Astrocyte (in vitro differentiated cells and primary cell): ENCODE results near the gene EVPLL. TPM values are rescaled to one million over a fixed set of nuclear protein-coding genes. Genes with fewer than 3 reads are reported as not detected.
"Not testable (repeated sequence)": the region's sequence is repeated elsewhere in the genome, so short reads cannot be mapped to it uniquely, and the experiment has no call there.

Experiments
- DNase-seq: peaks from one replicate; pipeline ENCODE4 v3.0.0-alpha.2; 2010; ENCODE audit warnings: low read depth
- FAIRE-seq: peaks from 2 replicates; lab custom pipeline; 2011; peaks lifted over from hg19 to GRCh38; lab: Jason Lieb, UNC
- H2AFZ ChIP-seq: 2 replicates; pipeline ENCODE4 v1.6.0; 2012; ENCODE audit warnings: low read depth, low read length, inconsistent platforms
- H3K27ac ChIP-seq: 2 replicates; pipeline ENCODE4 v1.5.1; 2011; ENCODE audit warnings: low read depth, low read length, inconsistent platforms
- H3K27me3 ChIP-seq: 2 replicates; pipeline ENCODE4 v1.6.0; 2011; ENCODE audit warnings: low read length, inconsistent platforms; ENCODE audit not compliant: insufficient read depth
- H3K36me3 ChIP-seq: 2 replicates; pipeline ENCODE4 v1.5.1; 2011; ENCODE audit warnings: low read length, inconsistent platforms; ENCODE audit not compliant: insufficient read depth
- H3K4me1 ChIP-seq: 2 replicates; pipeline ENCODE4 v1.5.1; 2011; ENCODE audit warnings: low read length, inconsistent platforms; ENCODE audit not compliant: insufficient read depth
- H3K4me2 ChIP-seq: 2 replicates; pipeline ENCODE4 v1.6.0; 2012; ENCODE audit warnings: low read length, inconsistent platforms
- H3K4me3 ChIP-seq: 2 replicates; pipeline ENCODE4 v1.5.1; 2011; ENCODE audit warnings: low read depth, mild to moderate bottlenecking, low read length, inconsistent platforms; ENCODE audit not compliant: insufficient read depth
- H3K79me2 ChIP-seq: 2 replicates; pipeline ENCODE4 v1.6.0; 2012; ENCODE audit warnings: mild to moderate bottlenecking, low read length, inconsistent platforms; ENCODE audit not compliant: insufficient read depth
- H3K9ac ChIP-seq: 2 replicates; pipeline ENCODE4 v1.6.0; 2012; ENCODE audit warnings: mild to moderate bottlenecking, low read length, inconsistent platforms
- H3K9me3 ChIP-seq: 2 replicates; pipeline ENCODE4 v1.5.1; 2012; ENCODE audit warnings: low read depth, mild to moderate bottlenecking, low read length, inconsistent platforms; ENCODE audit not compliant: insufficient read depth
- H4K20me1 ChIP-seq: 2 replicates; pipeline ENCODE4 v1.6.0; 2012; ENCODE audit warnings: low read length, inconsistent platforms; ENCODE audit not compliant: insufficient read depth
- H3K27ac Mint-ChIP-seq: one replicate; pipeline ENCODE4 v1.8.0; 2021; ENCODE audit warnings: mild to moderate bottlenecking, mixed read lengths; ENCODE audit not compliant: unreplicated experiment
- H3K27me3 Mint-ChIP-seq: one replicate; pipeline ENCODE4 v1.8.0; 2021; ENCODE audit warnings: low read depth, mixed read lengths; ENCODE audit not compliant: unreplicated experiment
- H3K36me3 Mint-ChIP-seq: one replicate; pipeline ENCODE4 v1.8.0; 2021; ENCODE audit warnings: low read depth, mixed read lengths; ENCODE audit not compliant: unreplicated experiment
- H3K4me1 Mint-ChIP-seq: one replicate; pipeline ENCODE4 v1.8.0; 2021; ENCODE audit warnings: low read depth, mixed read lengths; ENCODE audit not compliant: unreplicated experiment
- H3K4me3 Mint-ChIP-seq: one replicate; pipeline ENCODE4 v1.8.0; 2021; ENCODE audit warnings: mild to moderate bottlenecking, moderate library complexity, mixed read lengths; ENCODE audit not compliant: unreplicated experiment
- H3K9me3 Mint-ChIP-seq: one replicate; pipeline ENCODE4 v1.8.0; 2021; ENCODE audit warnings: mild to moderate bottlenecking, mixed read lengths; ENCODE audit not compliant: unreplicated experiment
- total RNA-seq: library from RNA; stranded (reverse); gene quantifications from 2 replicates; pipeline ENCODE4 v1.2.1, GENCODE V29; 2021

Gene EVPLL
- total RNA-seq, 1 donor from 2014 or later: not detected

DNA sequence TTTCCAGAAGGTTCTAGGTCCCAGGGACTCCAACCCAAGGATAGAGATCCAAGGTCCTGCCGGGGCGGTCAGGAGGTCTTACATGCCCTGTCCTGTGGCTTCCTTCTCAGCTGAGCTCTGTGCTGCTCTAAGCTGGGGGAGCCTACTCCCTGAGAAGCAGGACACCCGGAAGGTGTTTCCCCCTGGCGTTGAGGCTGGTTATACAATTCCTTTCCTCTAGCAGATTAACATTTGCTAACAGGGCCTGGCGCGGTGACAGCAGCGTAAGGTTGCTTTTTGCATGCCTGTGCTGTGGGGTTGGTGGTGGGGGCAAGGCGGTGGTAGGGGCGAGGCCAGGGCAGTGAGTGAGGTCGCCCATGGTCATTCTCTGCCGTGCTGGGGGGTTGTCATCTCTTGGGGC, 43.9 kb downstream of the EVPLL start:
- not testable (repeated sequence) for H3K4me1 Mint-ChIP-seq, H3K27ac Mint-ChIP-seq, H3K79me2 ChIP-seq, FAIRE-seq, H3K36me3 Mint-ChIP-seq, H3K36me3 ChIP-seq, H3K4me3 ChIP-seq, H3K27me3 Mint-ChIP-seq, H3K9ac ChIP-seq, H3K9me3 Mint-ChIP-seq, H3K4me1 ChIP-seq, DNase-seq, H3K9me3 ChIP-seq, H2AFZ ChIP-seq, H4K20me1 ChIP-seq, H3K4me3 Mint-ChIP-seq, H3K27me3 ChIP-seq, H3K27ac ChIP-seq, H3K4me2 ChIP-seq

DNA sequence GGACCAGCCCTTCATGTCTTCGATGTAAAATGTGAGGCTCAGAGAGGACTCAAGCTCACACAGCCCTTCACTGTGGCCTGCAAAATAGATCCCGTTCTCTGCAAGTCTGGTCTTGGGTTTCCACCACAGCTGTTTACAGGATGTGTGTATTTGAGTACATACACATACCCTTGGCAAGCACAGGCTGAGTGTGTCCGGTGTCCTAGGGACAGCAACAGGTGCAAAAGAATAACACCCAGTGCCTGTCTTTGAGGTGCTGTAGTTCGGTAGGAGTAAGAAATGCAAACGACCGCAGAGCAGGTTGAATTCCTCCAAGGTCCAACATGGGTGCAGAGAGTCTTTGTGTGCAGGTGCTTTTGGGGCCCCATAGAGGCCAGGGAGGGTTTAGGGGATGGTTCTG, 44.9 kb downstream of the EVPLL start:
- not testable (repeated sequence) for H3K36me3 ChIP-seq, H3K9ac ChIP-seq, DNase-seq, H3K4me2 ChIP-seq, H3K9me3 Mint-ChIP-seq, H3K79me2 ChIP-seq, H4K20me1 ChIP-seq, H3K36me3 Mint-ChIP-seq, H3K4me3 ChIP-seq, H3K27ac ChIP-seq, FAIRE-seq, H2AFZ ChIP-seq, H3K4me1 Mint-ChIP-seq, H3K27me3 ChIP-seq, H3K27me3 Mint-ChIP-seq, H3K9me3 ChIP-seq, H3K27ac Mint-ChIP-seq, H3K4me1 ChIP-seq, H3K4me3 Mint-ChIP-seq

DNA sequence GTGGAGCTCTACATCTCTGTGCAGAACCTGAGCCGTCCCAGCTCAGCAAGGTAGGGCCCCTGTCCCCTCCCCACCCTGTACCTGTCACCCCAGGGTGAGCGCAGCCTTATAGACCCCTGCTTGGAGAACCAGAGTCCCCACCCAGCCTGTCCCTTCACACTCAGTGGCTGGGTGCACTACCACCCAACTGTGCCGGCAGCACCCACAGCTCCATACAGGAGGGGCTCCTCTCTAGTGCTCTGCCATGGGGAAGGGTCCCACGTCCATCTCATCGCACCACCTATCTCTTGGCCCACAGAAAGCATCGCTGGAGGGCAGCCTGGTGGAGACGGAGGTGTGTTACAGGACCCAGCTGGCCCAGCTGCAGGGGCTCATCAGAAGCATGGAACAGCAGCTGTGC, 45.4 kb downstream of the EVPLL start:
- H3K9ac ChIP-seq, H3K4me3 ChIP-seq, H3K4me2 ChIP-seq, H3K27me3 ChIP-seq, H3K4me1 ChIP-seq, H3K27ac Mint-ChIP-seq, H3K9me3 ChIP-seq, H4K20me1 ChIP-seq, H3K36me3 Mint-ChIP-seq, H3K9me3 Mint-ChIP-seq, H3K27ac ChIP-seq, DNase-seq, FAIRE-seq, H3K36me3 ChIP-seq, H3K4me3 Mint-ChIP-seq, H3K79me2 ChIP-seq, H3K27me3 Mint-ChIP-seq, H2AFZ ChIP-seq, H3K4me1 Mint-ChIP-seq: not testable (repeated sequence)

DNA sequence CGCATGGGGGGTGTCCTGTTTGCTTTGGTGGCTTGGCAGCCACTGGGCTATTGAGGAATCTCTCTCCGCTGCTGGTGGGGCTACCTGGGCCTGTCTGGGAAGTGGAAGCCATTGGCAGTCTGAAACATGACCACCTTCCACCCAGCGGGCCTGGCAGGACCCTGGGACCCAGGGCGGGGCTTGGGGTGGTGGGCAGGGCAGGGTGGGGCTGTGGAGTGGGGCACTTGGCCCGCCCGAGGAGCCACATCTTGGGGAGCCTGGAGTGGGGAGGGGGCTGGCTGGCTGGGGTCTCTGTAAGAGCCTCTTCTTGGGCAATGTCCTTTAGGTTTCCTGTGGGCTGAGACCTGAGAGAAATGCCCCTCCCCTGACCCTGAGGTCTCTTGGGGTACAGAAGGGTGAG, 48.0 kb downstream of the EVPLL start:
- not testable (repeated sequence) for H3K27ac Mint-ChIP-seq, H3K36me3 Mint-ChIP-seq, H4K20me1 ChIP-seq, H3K27ac ChIP-seq, H3K9me3 Mint-ChIP-seq, FAIRE-seq, H3K4me1 ChIP-seq, H2AFZ ChIP-seq, DNase-seq, H3K9ac ChIP-seq, H3K4me1 Mint-ChIP-seq, H3K27me3 ChIP-seq, H3K27me3 Mint-ChIP-seq, H3K36me3 ChIP-seq, H3K4me3 Mint-ChIP-seq, H3K79me2 ChIP-seq, H3K4me2 ChIP-seq, H3K9me3 ChIP-seq, H3K4me3 ChIP-seq

DNA sequence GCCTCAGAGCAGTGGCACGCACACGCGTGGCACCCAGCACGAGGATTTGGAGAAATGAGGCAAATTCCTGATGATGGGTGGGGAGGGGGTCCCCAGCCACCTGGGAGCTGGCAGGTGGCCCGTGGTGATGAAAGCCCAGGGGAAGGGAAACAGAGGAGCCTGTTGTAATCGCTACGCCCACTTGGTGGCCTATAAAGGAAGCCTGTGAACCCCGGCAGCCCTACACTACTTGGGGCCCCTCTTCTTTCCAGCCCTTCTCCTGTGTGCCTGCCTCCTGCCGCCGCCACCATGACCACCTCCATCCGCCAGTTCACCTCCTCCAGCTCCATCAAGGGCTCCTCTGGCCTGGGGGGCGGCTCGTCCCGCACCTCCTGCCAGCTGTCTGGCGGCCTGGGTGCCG, 49.1 kb downstream of the EVPLL start:
- not testable (repeated sequence) for H3K4me1 ChIP-seq, H3K27ac Mint-ChIP-seq, FAIRE-seq, H3K4me3 Mint-ChIP-seq, DNase-seq, H3K79me2 ChIP-seq, H3K4me3 ChIP-seq, H3K4me2 ChIP-seq, H2AFZ ChIP-seq, H3K9me3 ChIP-seq, H3K36me3 Mint-ChIP-seq, H3K9ac ChIP-seq, H4K20me1 ChIP-seq, H3K27me3 Mint-ChIP-seq, H3K27ac ChIP-seq, H3K27me3 ChIP-seq, H3K9me3 Mint-ChIP-seq, H3K4me1 Mint-ChIP-seq, H3K36me3 ChIP-seq

DNA sequence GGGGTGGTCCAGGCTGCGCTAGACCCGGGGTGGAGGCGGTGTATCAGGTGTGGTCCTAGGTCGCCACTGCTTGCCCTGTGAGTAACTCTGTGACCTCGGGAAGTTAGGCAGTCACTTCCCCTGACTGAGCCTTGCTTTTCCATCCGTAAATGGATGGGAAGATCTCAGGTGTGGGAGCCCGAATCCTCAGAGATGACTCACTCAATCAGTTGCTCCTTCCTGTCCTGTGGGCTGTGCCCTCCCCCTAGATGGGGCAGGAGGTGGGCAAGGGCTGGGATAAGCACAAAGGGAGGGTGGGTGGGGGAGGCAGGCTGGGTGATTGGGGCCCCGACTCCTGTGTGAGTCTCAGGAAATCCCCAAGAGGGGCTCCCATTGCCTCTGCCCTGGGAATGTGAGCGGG, 54.6 kb downstream of the EVPLL start:
- H4K20me1 ChIP-seq, H3K9me3 ChIP-seq, H3K27me3 Mint-ChIP-seq, H3K9ac ChIP-seq, H3K36me3 ChIP-seq, DNase-seq, H3K4me1 Mint-ChIP-seq, H3K79me2 ChIP-seq, H3K4me3 Mint-ChIP-seq, H3K27ac ChIP-seq, H3K4me3 ChIP-seq, H3K4me2 ChIP-seq, H2AFZ ChIP-seq, H3K9me3 Mint-ChIP-seq, H3K36me3 Mint-ChIP-seq, H3K27me3 ChIP-seq, H3K4me1 ChIP-seq, H3K27ac Mint-ChIP-seq, FAIRE-seq: not testable (repeated sequence)
